IMR-90 (cell line): Measurements from ENCODE around the gene DYRK2. TPM values are rescaled to one million over a fixed set of nuclear protein-coding genes. Genes with fewer than 3 reads are reported as not detected.

Source experiments
- ATAC-seq: fragments of 200-7000 bp; cut with Tn5 transposase; 2 replicates; pipeline ENCODE4 v1.9.1; 2020; ENCODE audit warnings: low read depth, mild to moderate bottlenecking, moderate library complexity
- BruUV-seq: library from RNA; stranded (reverse); fragments of 400-500 nt; replicated peaks from 2 replicates; lab custom pipeline; 2021; lab: Mats Ljungman, UMichigan
- CTCF ChIA-PET: fragments of 300-600 bp; formaldehyde crosslinking; extraction: SDS; loops from one replicate; lab custom pipeline; 2021; ENCODE audit warnings: antibody characterized with exemption; lab: Yijun Ruan, JAX
- POLR2A ChIA-PET: fragments of 300-600 bp; sonication (Branson Sonifier 250); formaldehyde crosslinking; loops from one replicate; lab custom pipeline; 2022; ENCODE audit warnings: antibody characterized with exemption; ENCODE audit not compliant: unreplicated experiment; lab: Charles Lee
- DNase-seq: peaks from one replicate; pipeline ENCODE4 v3.0.0; 2013
- H2AFZ ChIP-seq: replicated peaks from 2 replicates; pipeline ENCODE3; 2013; ENCODE audit warnings: low read length, mild to moderate bottlenecking; ENCODE audit not compliant: poor library complexity
- H2AK5ac ChIP-seq: 2 replicates; pipeline ENCODE4 v1.6.1; 2013; ENCODE audit warnings: low read depth, low read length, inconsistent platforms
- H2AK9ac ChIP-seq: replicated peaks from 2 replicates; pipeline ENCODE3; 2013; ENCODE audit warnings: mild to moderate bottlenecking, low read depth, low read length, moderate library complexity; ENCODE audit not compliant: poor library complexity
- H2BK120ac ChIP-seq: 2 replicates; pipeline ENCODE4 v1.6.1; 2013; ENCODE audit warnings: low read depth, low read length, inconsistent platforms
- H2BK15ac ChIP-seq: 3 replicates; pipeline ENCODE4 v1.6.1; 2013; ENCODE audit warnings: low read depth, low read length, inconsistent platforms
- H2BK20ac ChIP-seq: 2 replicates; pipeline ENCODE4 v1.6.1; 2013; ENCODE audit warnings: low read depth, mild to moderate bottlenecking, inconsistent platforms, low read length, moderate library complexity
- H2BK5ac ChIP-seq: 2 replicates; pipeline ENCODE4 v1.6.1; 2013; ENCODE audit warnings: mild to moderate bottlenecking, low read depth, low read length, inconsistent platforms; ENCODE audit not compliant: poor library complexity, severe bottlenecking
- H3K14ac ChIP-seq: replicated peaks from 2 replicates; pipeline ENCODE4 v1.6.1; 2013; ENCODE audit warnings: low read depth, low read length, inconsistent platforms
- H3K18ac ChIP-seq: 2 replicates; pipeline ENCODE4 v1.6.1; 2013; ENCODE audit warnings: low read depth, low read length, control low read depth
- H3K23ac ChIP-seq: 2 replicates; pipeline ENCODE4 v1.6.1; 2013; ENCODE audit warnings: low read depth, low read length, inconsistent platforms
- H3K27ac ChIP-seq: 2 replicates; pipeline ENCODE4 v1.5.1; 2013; ENCODE audit warnings: mild to moderate bottlenecking, control low read depth, low read length; ENCODE audit not compliant: insufficient read depth
- H3K27me3 ChIP-seq: 2 replicates; pipeline ENCODE4 v1.6.1; 2013; ENCODE audit warnings: low read length; ENCODE audit not compliant: control insufficient read depth, insufficient read depth
- H3K36me3 ChIP-seq: 2 replicates; pipeline ENCODE4 v1.6.1; 2013; ENCODE audit warnings: low read length, mixed read lengths; ENCODE audit not compliant: control insufficient read depth, insufficient read depth
- H3K4ac ChIP-seq: 2 replicates; pipeline ENCODE4 v1.6.1; 2013; ENCODE audit warnings: low read depth, low read length, inconsistent platforms
- H3K4me1 ChIP-seq: 2 replicates; pipeline ENCODE4 v1.6.1; 2013; ENCODE audit warnings: low read length, mixed read lengths; ENCODE audit not compliant: control insufficient read depth, insufficient read depth
- H3K4me2 ChIP-seq: 2 replicates; pipeline ENCODE4 v1.6.1; 2013; ENCODE audit warnings: low read depth, mild to moderate bottlenecking, control low read depth, low read length, moderate library complexity
- H3K4me3 ChIP-seq: 2 replicates; pipeline ENCODE4 v1.5.1; 2013; ENCODE audit warnings: low read depth, mild to moderate bottlenecking, control low read depth, low read length, moderate library complexity; ENCODE audit not compliant: insufficient read depth
- H3K56ac ChIP-seq: 2 replicates; pipeline ENCODE4 v1.6.1; 2013; ENCODE audit warnings: low read length, inconsistent platforms; ENCODE audit not compliant: insufficient read depth; ENCODE audit errors: extremely low read depth
- H3K79me1 ChIP-seq, 2 experiments: 2 replicates each; pipeline ENCODE4 v1.6.1; 2013; ENCODE audit warnings: low read length in 2 of 2, inconsistent platforms in 1 of 2, low read depth in 1 of 2
- H3K9ac ChIP-seq: 2 replicates; pipeline ENCODE4 v1.6.1; 2013; ENCODE audit warnings: low read depth, low read length, control low read depth
- H3K9me1 ChIP-seq: 2 replicates; pipeline ENCODE4 v1.6.1; 2013; ENCODE audit warnings: low read length, inconsistent platforms; ENCODE audit not compliant: insufficient read depth
- H3K9me3 ChIP-seq: 2 replicates; pipeline ENCODE4 v1.6.1; 2013; ENCODE audit warnings: low read length; ENCODE audit not compliant: control insufficient read depth, insufficient read depth
- H4K20me1 ChIP-seq: 2 replicates; pipeline ENCODE4 v1.6.1; 2013; ENCODE audit warnings: low read length, inconsistent platforms; ENCODE audit not compliant: insufficient read depth
- H4K5ac ChIP-seq: 2 replicates; pipeline ENCODE4 v1.6.1; 2013; ENCODE audit warnings: mild to moderate bottlenecking, low read depth, low read length, control low read depth
- H4K8ac ChIP-seq, 2 experiments: 2 replicates each; pipeline ENCODE4 v1.6.1; 2013; ENCODE audit warnings: low read depth in 2 of 2, low read length in 2 of 2, control low read depth in 1 of 2, inconsistent platforms in 1 of 2
- H4K91ac ChIP-seq: 2 replicates; pipeline ENCODE4 v1.6.1; 2013; ENCODE audit warnings: low read depth, low read length, inconsistent platforms; ENCODE audit not compliant: insufficient read depth
- CTCF ChIP-seq: conservative IDR thresholded peaks from 2 replicates; pipeline ENCODE4 v1.5.1; 2012; ENCODE audit warnings: mild to moderate bottlenecking, low read depth, low read length, improper control_type of control experiment
- MAFK ChIP-seq: IDR thresholded peaks from 2 replicates; pipeline ENCODE4 v1.6.1; 2012; ENCODE audit warnings: low read depth, low read length, improper control_type of control experiment
- MAZ ChIP-seq: IDR thresholded peaks from 2 replicates; pipeline ENCODE4 v1.6.1; 2012; ENCODE audit warnings: low read depth, mild to moderate bottlenecking, low read length, improper control_type of control experiment, moderate library complexity, borderline replicate concordance
- POLR2A ChIP-seq: IDR thresholded peaks from 2 replicates; pipeline ENCODE4 v1.6.1; 2012; ENCODE audit warnings: mild to moderate bottlenecking, low read depth, low read length
- RAD21 ChIP-seq: IDR thresholded peaks from 2 replicates; pipeline ENCODE4 v1.6.1; 2012; ENCODE audit warnings: low read length, improper control_type of control experiment
- USF2 ChIP-seq: fragments of 150-350 bp; IDR thresholded peaks from 2 replicates; pipeline ENCODE4 v1.6.1; 2017; ENCODE audit warnings: mild to moderate bottlenecking, antibody characterized with exemption, low read length, low read depth
- WGBS, 2 experiments: methylation state at CpG; one replicate each; pipeline versions ENCODE4 v1.1.5 to v1.1.7; 2013; ENCODE audit warnings: missing lambda C conversion rate in 2 of 2; ENCODE audit not compliant: insufficient read length in 1 of 2; ENCODE audit errors: extremely low coverage in 2 of 2; 5-methylcytosine and 5-hydroxymethylcytosine counted together
- dilution Hi-C: fragments of 300-500 bp; cut with HindIII; formaldehyde crosslinking; loops from one replicate; pipeline ENCODE4 v1.14.3; 2018; ENCODE audit warnings: low sequenced_read_pairs; ENCODE audit not compliant: unreplicated experiment
- in situ Hi-C: fragments of 300-500 bp; cut with MboI; formaldehyde crosslinking; loops from 3 replicates; pipeline ENCODE4 v1.14.3; 2019; ENCODE audit warnings: low sequenced_read_pairs, inconsistent platforms, mixed read lengths
- intact Hi-C: fragments of 100-400 bp; cut with micrococcal nuclease; formaldehyde crosslinking; loops from 2 replicates; pipeline ENCODE4 v1.10.0; 2022
- polyA plus RNA-seq, 3 experiments: library from polyadenylated mRNA; depleted of rRNA; stranded (reverse); fragments of >200 nt; gene quantifications; 2 replicates each; pipeline ENCODE4 v1.2.3, GENCODE V29; 2012; ENCODE audit warnings: low replicate concordance in 1 of 3
- total RNA-seq: library from RNA; depleted of rRNA; stranded (reverse); fragments of >200 nt; gene quantifications from 2 replicates; pipeline ENCODE4 v1.2.3, GENCODE V29; 2012

Gene DYRK2
- total and polyA plus RNA-seq, 2 of the 4 experiments (the other 2 are of a cell fraction) = 16.3 to 23.1 TPM

- ATAC-seq = no peak
- CTCF ChIA-PET = interaction anchor here (0.6 kb wide), 1 partner anchor 77 kb away, joined by 3 read pairs; no protein-coding TSS in a partner anchor
These were observed 49.4 kb downstream of the DYRK2 start for GRCh38 chr12:67697967-67698366.

More at GRCh38 chr12:67697967-67698366, 49.4 kb downstream of the DYRK2 start:
- Histone ChIP-seq H4K5ac (no peak overlapping the region), H3K79me1 (no peaks in the 10 kb centered on the region), H3K36me3 (no peaks in the 10 kb centered on the region), H2BK15ac (no peak overlapping the region), H4K91ac (no peak overlapping the region), H3K4me3 (no peak overlapping the region), H3K14ac (no peak overlapping the region), H3K18ac (no peak overlapping the region), H2AK5ac (no peak overlapping the region), H3K9me1 (peaks cover 3% of the 10 kb centered on the region), H4K20me1 (no peaks in the 10 kb centered on the region), H3K9me3 (no peaks in the 10 kb centered on the region), H4K8ac (no peak overlapping the region; a peak in 1 of 4 replicates), H3K23ac (no peak overlapping the region), H2AK9ac (no peak overlapping the region), H3K4me2 (no peak overlapping the region), H3K56ac (no peak overlapping the region), H3K4ac (no peak overlapping the region), H2BK20ac (no peak overlapping the region), H3K4me1 (peaks cover 8% of the 10 kb centered on the region), H2AFZ (no peak overlapping the region), H2BK120ac (no peak overlapping the region; the same call in 1 of the 2 replicates), H3K27me3 (no peaks in the 10 kb centered on the region), H2BK5ac (no peak overlapping the region), H3K9ac (no peak overlapping the region), H3K27ac (no peak overlapping the region)
- POLR2A ChIA-PET = no interaction called here
- dilution Hi-C loops (no loop called here), intact Hi-C loops (loop anchor here (2.0 to 5.0 kb wide), 3 partner anchors 13 to 94 kb away; no protein-coding TSS in a partner anchor), in situ Hi-C loops (no loop called here)
- WGBS, 2 experiments = no CpG with 5 or more reads among the region's 2 CpGs
- no peak for TF ChIP-seq USF2
- TF ChIP-seq MAZ = no peak
- TF ChIP-seq RAD21 = no peak
- TF ChIP-seq MAFK = no peak
- no peak for TF ChIP-seq CTCF
- no peak for TF ChIP-seq POLR2A
- BruUV-seq = no TSS peak
- no peak for DNase-seq
